Stomach (tissue), 9 donors: ENCODE data around the gene MID1. TPM values are rescaled to one million over a fixed set of nuclear protein-coding genes. Genes with fewer than 3 reads are reported as not detected.

Experiments used
- DNase-seq, 2 donors: peaks; one replicate each; pipeline versions ENCODE4 v3.0.0 to v3.0.0-alpha.2; 2013 to 2019
- H3K27ac ChIP-seq, 5 donors: fragments of 200-600 bp in 4 of 5; sonication (generic) in 4 of 5; one replicate each; pipeline ENCODE4 v1.5.1; 2013 to 2019; ENCODE audit warnings: mild to moderate bottlenecking in 1 of 5, moderate library complexity in 1 of 5
- H3K27me3 ChIP-seq, 3 donors: fragments of 200-600 bp; sonication (generic); one replicate each; pipeline ENCODE4 v1.5.1; 2017 to 2019; ENCODE audit warnings: mixed run types in 1 of 3
- H3K36me3 ChIP-seq, 4 donors: fragments of 200-600 bp; sonication (generic); 1 replicate in 3 of 4; 2 replicates in 1 of 4; pipeline ENCODE4 v1.5.1; 2016 to 2019
- H3K4me1 ChIP-seq, 4 donors: fragments of 200-600 bp; sonication (generic); one replicate each; pipeline ENCODE4 v1.5.1; 2016 to 2019
- H3K4me3 ChIP-seq, 4 donors: fragments of 200-600 bp; sonication (generic) in 3 of 4; one replicate each; pipeline ENCODE4 v1.5.1; 2016 to 2019; ENCODE audit warnings: mild to moderate bottlenecking in 1 of 4
- H3K9me3 ChIP-seq, 4 donors: fragments of 200-600 bp; sonication (generic); one replicate each; pipeline ENCODE4 v1.5.1; 2016 to 2019
- CTCF ChIP-seq, 7 experiments: fragments of 450-650 bp in 4 of 7; fragments of 200-600 bp in 3 of 7; sonication (generic) in 3 of 7; IDR thresholded peaks; one replicate each; pipeline ENCODE4 v1.5.1; 2016 to 2019; ENCODE audit warnings: antibody characterized with exemption in 7 of 7, control low read depth in 2 of 7, mild to moderate bottlenecking in 1 of 7
- EP300 ChIP-seq: sonication (generic); formaldehyde crosslinking; IDR thresholded peaks from one replicate; pipeline ENCODE4 v1.6.1; 2017; ENCODE audit warnings: antibody characterized with exemption
- POLR2A ChIP-seq, 4 donors: fragments of 450-650 bp; IDR thresholded peaks; one replicate each; pipeline ENCODE4 v1.6.1; 2016; ENCODE audit warnings: antibody characterized with exemption in 4 of 4, control low read depth in 2 of 4, mild to moderate bottlenecking in 1 of 4, moderate library complexity in 1 of 4
- POLR2AphosphoS5 ChIP-seq, 3 donors: sonication (generic); formaldehyde crosslinking; IDR thresholded peaks; one replicate each; pipeline ENCODE4 v1.6.1; 2016; ENCODE audit warnings: antibody characterized with exemption in 3 of 3
- WGBS, 5 donors: extraction: QIAGEN DNeasy Blood & Tissue Kit in 3 of 5; methylation state at CpG; one replicate each; pipeline versions ENCODE4 v1.1.5 to v1.1.7; 2013 to 2018; 5-methylcytosine and 5-hydroxymethylcytosine counted together
- intact Hi-C: fragments of 100-400 bp; cut with DNase I; formaldehyde crosslinking; loops from one replicate; pipeline ENCODE4 v1.15.1; 2023; ENCODE audit warnings: low total_unique reads
- polyA plus RNA-seq, 3 donors: library from polyadenylated mRNA; stranded (reverse); fragments of 200-250 nt; gene quantifications; one replicate each; pipeline ENCODE4 v1.2.3, GENCODE V29; 2013
- total RNA-seq, 5 donors: library from RNA; depleted of rRNA; stranded (reverse); fragments of >200 nt; gene quantifications; one replicate each; pipeline versions ENCODE4 v1.1.0 to v1.2.3, GENCODE V29; 2014 to 2016
- donor health status: healthy with polysubstance abuse.
- donor health status: Bipolar disorder and iron deficiency.
- donor health status: healthy.

The MID1 gene
- total and polyA plus RNA-seq, 8 donors, result 2.0 to 25.1 (median 8.5) TPM

GRCh38 chrX:10542586-10542985, 77.8 kb downstream of the MID1 start:
- no peaks in the 10 kb centered on the region for H3K36me3 ChIP-seq
- intact Hi-C loops, result no loop called here
- TF ChIP-seq EP300 (no peak), CTCF (IDR thresholded peaks at IDR 0.05) (no peak), POLR2AphosphoS5 (IDR thresholded peaks at IDR 0.05) (no peak), POLR2A (IDR thresholded peaks at IDR 0.05) (no peak)
- H3K4me3 ChIP-seq, result no peak overlapping the region
- WGBS, 5 donors, result 31 to 67% (median 62%) methylated on average over 1 of the region's 1 CpG
- no peak for DNase-seq
- no peaks in the 10 kb centered on the region for H3K27me3 ChIP-seq
- no peaks in the 10 kb centered on the region for H3K9me3 ChIP-seq
- no peak overlapping the region for H3K27ac ChIP-seq
- no peaks in the 10 kb centered on the region for H3K4me1 ChIP-seq

GRCh38 chrX:10538831-10539230, 81.6 kb downstream of the MID1 start:
- Histone ChIP-seq H3K4me1 (peaks cover 0 to 10% (median 0%) of the 10 kb centered on the region in 4 donors), H3K27me3 (no peaks in the 10 kb centered on the region), H3K27ac (no peak overlapping the region), H3K4me3 (no peak overlapping the region), H3K36me3 (no peaks in the 10 kb centered on the region), H3K9me3 (no peaks in the 10 kb centered on the region)
- DNase-seq, result no peak
- intact Hi-C loops, result no loop called here
- no peak for TF ChIP-seq CTCF (IDR thresholded peaks at IDR 0.05)
- TF ChIP-seq EP300, result no peak
- no peak for TF ChIP-seq POLR2A (IDR thresholded peaks at IDR 0.05)
- TF ChIP-seq POLR2AphosphoS5 (IDR thresholded peaks at IDR 0.05), result no peak

- Histone ChIP-seq H3K4me3 (no peak overlapping the region), H3K36me3 (no peaks in the 10 kb centered on the region), H3K9me3 (no peaks in the 10 kb centered on the region), H3K27me3 (no peaks in the 10 kb centered on the region), H3K4me1 (peaks cover 0 to 10% (median 0%) of the 10 kb centered on the region in 4 donors), H3K27ac (no peak overlapping the region)
- 34 to 57% (median 43%) methylated on average over 2 of the region's 2 CpGs for WGBS, 5 donors
- no peak for DNase-seq
- TF ChIP-seq CTCF (IDR thresholded peaks at IDR 0.05) (no peak), POLR2A (IDR thresholded peaks at IDR 0.05) (no peak), POLR2AphosphoS5 (IDR thresholded peaks at IDR 0.05) (no peak), EP300 (no peak)
- intact Hi-C loops, result no loop called here
These were observed 83.1 kb downstream of the MID1 start for GRCh38 chrX:10537308-10537707.

GRCh38 chrX:10536744-10537143, 83.6 kb downstream of the MID1 start:
- 40 to 58% (median 49%) methylated on average over 5 of the region's 5 CpGs for WGBS, 5 donors
- no peak for DNase-seq
- Histone ChIP-seq H3K4me3 (no peak overlapping the region), H3K27me3 (no peaks in the 10 kb centered on the region), H3K4me1 (peaks cover 0 to 10% (median 0%) of the 10 kb centered on the region in 4 donors), H3K27ac (peak overlapping the region in 1 of 5 donors; percentile 17), H3K9me3 (no peaks in the 10 kb centered on the region), H3K36me3 (no peaks in the 10 kb centered on the region)
- intact Hi-C loops, result no loop called here
- no peak for TF ChIP-seq POLR2A (IDR thresholded peaks at IDR 0.05)
- TF ChIP-seq EP300, result no peak
- TF ChIP-seq POLR2AphosphoS5 (IDR thresholded peaks at IDR 0.05), result no peak
- no peak for TF ChIP-seq CTCF (IDR thresholded peaks at IDR 0.05)
